ENCODE results near the gene EIPR1.

Gene EIPR1

DNA sequence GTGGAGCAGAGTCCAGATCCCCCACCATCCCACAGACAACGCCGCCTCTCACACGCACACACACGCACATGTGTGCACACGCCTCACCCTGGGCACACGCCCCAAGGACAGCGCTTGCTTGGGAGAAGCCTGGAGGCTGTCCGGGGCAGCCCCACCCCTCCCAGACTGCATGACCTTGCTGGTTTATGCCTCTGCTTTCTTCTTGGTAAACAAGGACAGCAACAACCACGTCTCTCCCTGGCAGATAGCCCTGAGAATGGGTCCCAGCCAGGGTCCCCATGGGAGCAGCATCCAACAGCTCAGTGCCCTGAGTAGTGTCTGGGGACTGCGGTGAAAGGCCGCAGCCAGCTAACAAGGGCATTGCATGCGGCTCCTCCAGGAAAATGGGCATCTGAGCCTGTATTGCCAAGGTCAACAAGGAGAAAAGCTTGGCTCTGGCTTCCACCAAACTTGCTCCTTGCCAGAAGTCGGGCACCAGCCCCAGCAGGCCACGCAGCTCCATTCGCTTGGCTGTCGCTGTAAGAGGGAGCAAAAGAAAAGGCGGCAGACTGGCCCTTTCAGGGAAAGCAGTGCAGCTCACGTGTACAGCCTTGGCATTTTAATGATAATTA, 234.6 kb downstream of the EIPR1 start:
- H4K5ac ChIP-seq (ENCODE audit: low read length) = no peak overlapping the region
- H3K4me3 ChIP-seq (ENCODE audit: low read length) = no peak overlapping the region
- no peak overlapping the region for H3K56ac ChIP-seq (ENCODE audit: low read length)
- no peak for DNase-seq
- no peaks in the 10 kb centered on the region for H3K4me1 ChIP-seq (ENCODE audit: control insufficient read depth, low read depth, low read length)
- no peaks in the 10 kb centered on the region for H3K27me3 ChIP-seq (ENCODE audit: insufficient read depth, low read length, poor library complexity)
- no peak overlapping the region for H4K8ac ChIP-seq (ENCODE audit: low read depth, low read length)
- no peaks in the 10 kb centered on the region for H3K36me3 ChIP-seq (ENCODE audit: control insufficient read depth, insufficient read depth, low read length)
- H3K18ac ChIP-seq (ENCODE audit: low read length) = no peak overlapping the region
- WGBS (ENCODE audit: extremely low coverage, insufficient coverage, low lambda C conversion rate) = no CpG with 5 or more reads among the region's 18 CpGs
- H2BK15ac ChIP-seq (replicated peaks; ENCODE audit: low read depth) = no peak overlapping the region
- H2AK5ac ChIP-seq (ENCODE audit: low read length) = no peak overlapping the region
- no peak overlapping the region for H3K23ac ChIP-seq (ENCODE audit: low read length)
- no peak overlapping the region for H3K4me2 ChIP-seq (ENCODE audit: low read length)
- H2BK120ac ChIP-seq (ENCODE audit: low read depth, low read length) = no peak overlapping the region
- H3K79me2 ChIP-seq (ENCODE audit: control insufficient read depth, insufficient read depth, low read length) = no peaks in the 10 kb centered on the region
- H3K9ac ChIP-seq (ENCODE audit: low read length) = no peak overlapping the region
- no peaks in the 10 kb centered on the region for H3K79me1 ChIP-seq (ENCODE audit: low read length)
- no peak overlapping the region for H3K4ac ChIP-seq (ENCODE audit: low read depth, low read length)
- H2BK5ac ChIP-seq (ENCODE audit: low read length) = no peak overlapping the region
- H3K27ac ChIP-seq (ENCODE audit: low read depth, low read length) = no peak overlapping the region

DNA sequence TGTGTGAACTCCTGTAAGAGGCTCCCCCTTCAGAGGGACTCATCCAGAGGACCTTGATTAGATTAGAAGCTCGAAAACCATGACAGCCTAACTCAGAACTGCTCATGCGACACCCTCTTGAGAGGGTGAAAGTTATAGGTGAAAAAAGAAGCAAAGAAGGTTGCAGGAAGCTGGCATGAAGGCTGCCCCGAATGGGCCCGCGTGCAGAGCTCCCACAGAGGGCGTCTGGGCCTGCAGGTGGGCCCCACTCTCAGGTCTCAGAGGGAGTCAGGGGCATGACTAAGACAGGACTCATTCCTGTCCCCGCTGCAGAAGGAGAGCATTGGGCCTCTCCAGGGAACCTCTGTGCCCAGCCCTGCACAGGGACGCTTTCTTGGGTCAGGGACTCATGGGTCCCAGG, 235.4 kb downstream of the EIPR1 start:
- Histone ChIP-seq H3K27ac (ENCODE audit: low read depth, low read length) (no peak overlapping the region), H3K56ac (ENCODE audit: low read length) (no peak overlapping the region)
- no CpG with 5 or more reads among the region's 8 CpGs for whole genome bisulfite sequencing (ENCODE audit: extremely low coverage, insufficient coverage, low lambda C conversion rate)

DNA sequence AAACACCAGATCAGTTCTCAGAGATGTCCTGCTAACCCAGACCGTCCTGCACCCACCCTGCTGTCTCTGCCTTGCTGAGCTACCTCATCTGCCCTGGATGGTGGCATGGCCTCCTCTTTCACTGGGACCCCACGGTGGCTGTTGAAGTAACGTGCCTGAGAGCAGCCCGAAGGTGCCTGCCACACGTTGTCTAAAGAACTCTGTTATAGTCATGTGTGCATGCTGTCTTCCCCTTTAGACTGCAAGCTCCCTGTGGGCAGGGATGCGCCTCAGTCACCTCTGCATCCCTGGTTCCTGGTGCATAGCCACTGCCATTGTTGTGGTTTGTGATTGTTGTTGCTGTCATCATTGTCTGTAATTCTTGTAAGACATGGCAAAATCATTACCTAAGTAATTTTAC, 235.9 kb downstream of the EIPR1 start:
- no peak overlapping the region for H3K18ac ChIP-seq (ENCODE audit: low read length)
- H3K4me2 ChIP-seq (ENCODE audit: low read length) = no peak overlapping the region
- no CpG with 5 or more reads among the region's 6 CpGs for whole genome bisulfite sequencing (ENCODE audit: extremely low coverage, insufficient coverage, low lambda C conversion rate)
- no peak overlapping the region for H3K23ac ChIP-seq (ENCODE audit: low read length)
- H3K4me1 ChIP-seq (ENCODE audit: control insufficient read depth, low read depth, low read length) = no peaks in the 10 kb centered on the region
- H3K27me3 ChIP-seq (ENCODE audit: insufficient read depth, low read length, poor library complexity) = no peaks in the 10 kb centered on the region
- no peak overlapping the region for H2BK120ac ChIP-seq (ENCODE audit: low read depth, low read length)
- H3K4me3 ChIP-seq (ENCODE audit: low read length) = no peak overlapping the region
- no peak overlapping the region for H3K9ac ChIP-seq (ENCODE audit: low read length)
- no peaks in the 10 kb centered on the region for H3K36me3 ChIP-seq (ENCODE audit: control insufficient read depth, insufficient read depth, low read length)
- no peak overlapping the region for H2BK15ac ChIP-seq (replicated peaks; ENCODE audit: low read depth)
- H3K56ac ChIP-seq (ENCODE audit: low read length) = no peak overlapping the region
- no peak overlapping the region for H4K5ac ChIP-seq (ENCODE audit: low read length)
- no peaks in the 10 kb centered on the region for H3K79me1 ChIP-seq (ENCODE audit: low read length)
- H3K79me2 ChIP-seq (ENCODE audit: control insufficient read depth, insufficient read depth, low read length) = no peaks in the 10 kb centered on the region
- H3K27ac ChIP-seq (ENCODE audit: low read depth, low read length) = no peak overlapping the region
- H2AK5ac ChIP-seq (ENCODE audit: low read length) = no peak overlapping the region
- no peak overlapping the region for H3K4ac ChIP-seq (ENCODE audit: low read depth, low read length)
- H4K8ac ChIP-seq (ENCODE audit: low read depth, low read length) = no peak overlapping the region
- no peak overlapping the region for H2BK5ac ChIP-seq (ENCODE audit: low read length)
- DNase-seq = no peak

More for the DNA sequence above, 235.4 kb downstream of the EIPR1 start:
- Histone ChIP-seq H3K4me1 (ENCODE audit: control insufficient read depth, low read depth, low read length) (no peaks in the 10 kb centered on the region), H3K4ac (ENCODE audit: low read depth, low read length) (no peak overlapping the region), H3K23ac (ENCODE audit: low read length) (no peak overlapping the region), H4K8ac (ENCODE audit: low read depth, low read length) (no peak overlapping the region), H3K4me2 (ENCODE audit: low read length) (no peak overlapping the region), H3K27me3 (ENCODE audit: insufficient read depth, low read length, poor library complexity) (no peaks in the 10 kb centered on the region), H2BK120ac (ENCODE audit: low read depth, low read length) (no peak overlapping the region), H3K9ac (ENCODE audit: low read length) (no peak overlapping the region), H3K36me3 (ENCODE audit: control insufficient read depth, insufficient read depth, low read length) (no peaks in the 10 kb centered on the region), H3K79me2 (ENCODE audit: control insufficient read depth, insufficient read depth, low read length) (no peaks in the 10 kb centered on the region), H3K18ac (ENCODE audit: low read length) (no peak overlapping the region), H2AK5ac (ENCODE audit: low read length) (no peak overlapping the region), H3K79me1 (ENCODE audit: low read length) (no peaks in the 10 kb centered on the region), H2BK5ac (ENCODE audit: low read length) (no peak overlapping the region), H3K4me3 (ENCODE audit: low read length) (no peak overlapping the region), H4K5ac (ENCODE audit: low read length) (no peak overlapping the region), H2BK15ac (replicated peaks; ENCODE audit: low read depth) (no peak overlapping the region)
- no peak for DNase-seq

DNA sequence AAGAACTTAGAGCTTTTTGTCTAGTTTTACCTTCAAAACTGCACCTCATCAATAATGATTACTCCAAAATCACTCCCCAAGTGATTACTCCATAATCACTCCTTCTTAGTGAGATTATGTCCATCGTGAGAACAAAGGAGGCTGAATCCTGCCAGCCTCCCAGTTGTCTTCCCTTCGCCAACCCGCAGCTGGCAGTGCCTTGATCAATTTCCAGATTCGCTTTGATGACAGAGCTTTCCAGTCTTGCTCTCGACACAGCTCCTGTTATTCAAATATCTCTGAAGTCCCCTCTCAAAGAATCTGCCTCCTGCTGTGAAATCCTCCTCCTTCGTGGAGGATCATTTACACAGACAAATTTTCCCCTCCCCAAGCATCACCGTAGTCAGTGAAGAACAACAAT, 237.7 kb downstream of the EIPR1 start:
- Histone ChIP-seq H3K9ac (ENCODE audit: low read length) (no peak overlapping the region), H3K18ac (ENCODE audit: low read length) (no peak overlapping the region), H3K4me2 (ENCODE audit: low read length) (no peak overlapping the region), H3K27me3 (ENCODE audit: insufficient read depth, low read length, poor library complexity) (no peaks in the 10 kb centered on the region), H2BK120ac (ENCODE audit: low read depth, low read length) (no peak overlapping the region), H2BK5ac (ENCODE audit: low read length) (no peak overlapping the region), H2BK15ac (replicated peaks; ENCODE audit: low read depth) (no peak overlapping the region), H3K56ac (ENCODE audit: low read length) (no peak overlapping the region), H3K4ac (ENCODE audit: low read depth, low read length) (no peak overlapping the region), H3K79me1 (ENCODE audit: low read length) (no peaks in the 10 kb centered on the region), H3K4me3 (ENCODE audit: low read length) (no peak overlapping the region), H3K4me1 (ENCODE audit: control insufficient read depth, low read depth, low read length) (no peaks in the 10 kb centered on the region), H2AK5ac (ENCODE audit: low read length) (no peak overlapping the region), H3K23ac (ENCODE audit: low read length) (no peak overlapping the region), H3K79me2 (ENCODE audit: control insufficient read depth, insufficient read depth, low read length) (no peaks in the 10 kb centered on the region), H3K36me3 (ENCODE audit: control insufficient read depth, insufficient read depth, low read length) (no peaks in the 10 kb centered on the region), H3K27ac (ENCODE audit: low read depth, low read length) (no peak overlapping the region), H4K8ac (ENCODE audit: low read depth, low read length) (no peak overlapping the region), H4K5ac (ENCODE audit: low read length) (no peak overlapping the region)
- WGBS (ENCODE audit: extremely low coverage, insufficient coverage, low lambda C conversion rate) = no CpG with 5 or more reads among the region's 7 CpGs
- no peak for DNase-seq

All from mesendoderm (in vitro differentiated cells).